ENCODE results near the gene SPAST.

The SPAST gene

DNA sequence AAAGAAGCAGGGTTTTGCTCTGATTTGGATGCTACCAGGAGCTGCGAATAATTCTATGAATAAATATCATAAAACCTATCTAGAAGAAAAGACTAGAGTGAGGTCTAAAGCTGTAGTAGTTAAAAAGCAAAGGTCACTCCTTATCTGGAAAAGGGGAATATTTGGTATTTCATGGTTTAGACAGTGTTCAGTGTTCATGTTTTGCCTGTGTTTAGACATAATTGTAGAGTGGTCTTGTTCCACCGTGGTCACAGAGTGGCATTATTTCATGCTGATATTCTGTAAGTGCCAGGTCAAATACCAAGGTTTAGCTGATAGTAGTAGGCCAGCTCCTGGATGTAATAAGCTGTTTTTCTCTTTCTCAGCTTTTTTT, 10.8 kb downstream of the SPAST start:
- no peak overlapping the region for H3K4me3 ChIP-seq (replicated peaks; ENCODE audit: insufficient read depth, low read length)
- H3K27ac ChIP-seq (replicated peaks), result no peak overlapping the region
- DNase-seq (ENCODE audit: low read depth in 1 of 2, low spot score in 1 of 2), result no peak
- no peak for TF ChIP-seq GABPA (IDR thresholded peaks at IDR 0.05; ENCODE audit: low read depth)
- TF ChIP-seq SPI1 (IDR thresholded peaks at IDR 0.05; ENCODE audit: borderline replicate concordance, low read depth), result no peak
- TF ChIP-seq, protein P1, sequence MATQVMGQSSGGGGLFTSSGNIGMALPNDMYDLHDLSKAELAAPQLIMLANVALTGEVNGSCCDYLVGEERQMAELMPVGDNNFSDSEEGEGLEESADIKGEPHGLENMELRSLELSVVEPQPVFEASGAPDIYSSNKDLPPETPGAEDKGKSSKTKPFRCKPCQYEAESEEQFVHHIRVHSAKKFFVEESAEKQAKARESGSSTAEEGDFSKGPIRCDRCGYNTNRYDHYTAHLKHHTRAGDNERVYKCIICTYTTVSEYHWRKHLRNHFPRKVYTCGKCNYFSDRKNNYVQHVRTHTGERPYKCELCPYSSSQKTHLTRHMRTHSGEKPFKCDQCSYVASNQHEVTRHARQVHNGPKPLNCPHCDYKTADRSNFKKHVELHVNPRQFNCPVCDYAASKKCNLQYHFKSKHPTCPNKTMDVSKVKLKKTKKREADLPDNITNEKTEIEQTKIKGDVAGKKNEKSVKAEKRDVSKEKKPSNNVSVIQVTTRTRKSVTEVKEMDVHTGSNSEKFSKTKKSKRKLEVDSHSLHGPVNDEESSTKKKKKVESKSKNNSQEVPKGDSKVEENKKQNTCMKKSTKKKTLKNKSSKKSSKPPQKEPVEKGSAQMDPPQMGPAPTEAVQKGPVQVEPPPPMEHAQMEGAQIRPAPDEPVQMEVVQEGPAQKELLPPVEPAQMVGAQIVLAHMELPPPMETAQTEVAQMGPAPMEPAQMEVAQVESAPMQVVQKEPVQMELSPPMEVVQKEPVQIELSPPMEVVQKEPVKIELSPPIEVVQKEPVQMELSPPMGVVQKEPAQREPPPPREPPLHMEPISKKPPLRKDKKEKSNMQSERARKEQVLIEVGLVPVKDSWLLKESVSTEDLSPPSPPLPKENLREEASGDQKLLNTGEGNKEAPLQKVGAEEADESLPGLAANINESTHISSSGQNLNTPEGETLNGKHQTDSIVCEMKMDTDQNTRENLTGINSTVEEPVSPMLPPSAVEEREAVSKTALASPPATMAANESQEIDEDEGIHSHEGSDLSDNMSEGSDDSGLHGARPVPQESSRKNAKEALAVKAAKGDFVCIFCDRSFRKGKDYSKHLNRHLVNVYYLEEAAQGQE (IDR thresholded peaks at IDR 0.05; ENCODE audit: insufficient replicate concordance, low read depth), result no peak
- TF ChIP-seq, protein P2, sequence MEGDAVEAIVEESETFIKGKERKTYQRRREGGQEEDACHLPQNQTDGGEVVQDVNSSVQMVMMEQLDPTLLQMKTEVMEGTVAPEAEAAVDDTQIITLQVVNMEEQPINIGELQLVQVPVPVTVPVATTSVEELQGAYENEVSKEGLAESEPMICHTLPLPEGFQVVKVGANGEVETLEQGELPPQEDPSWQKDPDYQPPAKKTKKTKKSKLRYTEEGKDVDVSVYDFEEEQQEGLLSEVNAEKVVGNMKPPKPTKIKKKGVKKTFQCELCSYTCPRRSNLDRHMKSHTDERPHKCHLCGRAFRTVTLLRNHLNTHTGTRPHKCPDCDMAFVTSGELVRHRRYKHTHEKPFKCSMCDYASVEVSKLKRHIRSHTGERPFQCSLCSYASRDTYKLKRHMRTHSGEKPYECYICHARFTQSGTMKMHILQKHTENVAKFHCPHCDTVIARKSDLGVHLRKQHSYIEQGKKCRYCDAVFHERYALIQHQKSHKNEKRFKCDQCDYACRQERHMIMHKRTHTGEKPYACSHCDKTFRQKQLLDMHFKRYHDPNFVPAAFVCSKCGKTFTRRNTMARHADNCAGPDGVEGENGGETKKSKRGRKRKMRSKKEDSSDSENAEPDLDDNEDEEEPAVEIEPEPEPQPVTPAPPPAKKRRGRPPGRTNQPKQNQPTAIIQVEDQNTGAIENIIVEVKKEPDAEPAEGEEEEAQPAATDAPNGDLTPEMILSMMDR (IDR thresholded peaks at IDR 0.05; ENCODE audit: insufficient read depth, low read length), result no peak
- no peak for TF ChIP-seq POLR2AphosphoS5 (IDR thresholded peaks at IDR 0.05; ENCODE audit: low read depth)
- no peaks in the 10 kb centered on the region for H3K27me3 ChIP-seq (ENCODE audit: insufficient read depth, poor library complexity, severe bottlenecking)

GRCh38 chr2:32095671-32096070, 32.3 kb downstream of the SPAST start:
- no peak for TF ChIP-seq GABPA (IDR thresholded peaks at IDR 0.05; ENCODE audit: low read depth)
- TF ChIP-seq, protein P2 (IDR thresholded peaks at IDR 0.05; ENCODE audit: insufficient read depth, low read length), result no peak
- no peak for TF ChIP-seq POLR2AphosphoS5 (IDR thresholded peaks at IDR 0.05; ENCODE audit: low read depth)
- no peak for TF ChIP-seq SPI1 (IDR thresholded peaks at IDR 0.05; ENCODE audit: borderline replicate concordance, low read depth)
- TF ChIP-seq, protein P1 (IDR thresholded peaks at IDR 0.05; ENCODE audit: insufficient replicate concordance, low read depth), result no peak
- DNase-seq (ENCODE audit: low read depth in 1 of 2, low spot score in 1 of 2), result no peak
- no peak overlapping the region for H3K4me3 ChIP-seq (replicated peaks; ENCODE audit: insufficient read depth, low read length)

DNA sequence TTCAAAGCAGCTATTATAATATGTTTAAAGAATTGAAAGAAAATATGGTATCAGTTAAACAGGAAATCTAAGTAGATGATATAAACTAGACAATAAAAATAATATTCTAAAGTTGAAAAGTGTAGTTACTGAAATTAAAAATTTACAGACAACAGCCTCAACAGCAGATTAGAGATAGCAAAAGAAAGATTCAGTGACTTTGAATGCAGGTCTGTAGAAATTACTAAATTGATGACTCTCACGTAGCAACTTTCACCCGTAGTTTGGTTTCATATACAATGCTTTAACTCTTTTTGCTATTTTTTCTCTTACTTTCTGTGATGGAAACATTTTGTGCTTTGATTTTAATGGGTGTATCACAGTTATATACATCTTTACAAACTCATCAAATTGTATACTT, 44.8 kb downstream of the SPAST start:
- no peak for TF ChIP-seq POLR2AphosphoS5 (IDR thresholded peaks at IDR 0.05; ENCODE audit: low read depth)
- TF ChIP-seq GABPA (IDR thresholded peaks at IDR 0.05; ENCODE audit: low read depth), result no peak
- TF ChIP-seq, protein P1 (IDR thresholded peaks at IDR 0.05; ENCODE audit: insufficient replicate concordance, low read depth), result no peak
- no peak for TF ChIP-seq SPI1 (IDR thresholded peaks at IDR 0.05; ENCODE audit: borderline replicate concordance, low read depth)
- TF ChIP-seq, protein P2 (IDR thresholded peaks at IDR 0.05; ENCODE audit: insufficient read depth, low read length), result no peak
- H3K27me3 ChIP-seq (ENCODE audit: insufficient read depth, poor library complexity, severe bottlenecking), result no peaks in the 10 kb centered on the region
- H3K27ac ChIP-seq (replicated peaks), result no peak overlapping the region
- H3K4me3 ChIP-seq (replicated peaks; ENCODE audit: insufficient read depth, low read length), result no peak overlapping the region
- DNase-seq (ENCODE audit: low read depth in 1 of 2, low spot score in 1 of 2), result no peak

More at GRCh38 chr2:32095671-32096070, 32.3 kb downstream of the SPAST start:
- H3K27ac ChIP-seq (replicated peaks), result no peak overlapping the region
- H3K27me3 ChIP-seq (ENCODE audit: insufficient read depth, poor library complexity, severe bottlenecking), result no peaks in the 10 kb centered on the region

Measured in HL-60 (cell line).